ENCODE results near the gene MYO16.

GRCh38 chr13:108950333-108951010 lies 321.1 kb downstream of the MYO16 start:
- TF ChIP-seq POLR2A (IDR thresholded peaks at IDR 0.05; ENCODE audit: low read length) (no peak), MAFK (IDR thresholded peaks at IDR 0.05; ENCODE audit: partially characterized antibody) (no peak), NPAS2 (CRISPR knock-in tag; IDR thresholded peaks at IDR 0.05; ENCODE audit: borderline replicate concordance) (no peak), CBX8 (IDR thresholded peaks at IDR 0.05) (no peak), HES2 (IDR thresholded peaks at IDR 0.05) (no peak), CTCF (IDR thresholded peaks at IDR 0.05) (no peak)
